Testis (tissue), 3 donors: Measurements from ENCODE around the gene ATRNL1. TPM values are rescaled to one million over a fixed set of nuclear protein-coding genes. Genes with fewer than 3 reads are reported as not detected.

Experiments used
- DNase-seq: peaks from one replicate; pipeline ENCODE4 v3.0.0-alpha.2; 2019
- H3K27ac ChIP-seq, 2 donors: fragments of 200-600 bp; sonication (generic); one replicate each; pipeline ENCODE4 v1.5.1; 2019
- H3K27me3 ChIP-seq: fragments of 200-600 bp; sonication (generic); one replicate; pipeline ENCODE4 v1.5.1; 2019
- H3K36me3 ChIP-seq: fragments of 200-600 bp; sonication (generic); one replicate; pipeline ENCODE4 v1.5.1; 2017; ENCODE audit warnings: low read depth; ENCODE audit errors: missing control alignments
- H3K4me1 ChIP-seq: fragments of 200-600 bp; sonication (generic); one replicate; pipeline ENCODE4 v1.5.1; 2019
- H3K4me3 ChIP-seq, 2 donors: fragments of 200-600 bp; sonication (generic); one replicate each; pipeline ENCODE4 v1.5.1; 2017 to 2019
- H3K9me3 ChIP-seq: fragments of 200-600 bp; sonication (generic); one replicate; pipeline ENCODE4 v1.5.1; 2017
- CTCF ChIP-seq, 3 experiments: fragments of 450-650 bp in 2 of 3; fragments of 200-600 bp in 1 of 3; sonication (generic) in 1 of 3; IDR thresholded peaks; one replicate each; pipeline ENCODE4 v1.5.1; 2016 to 2019; ENCODE audit warnings: antibody characterized with exemption in 3 of 3, mild to moderate bottlenecking in 2 of 3, moderate library complexity in 1 of 3
- POLR2A ChIP-seq: fragments of 450-650 bp; IDR thresholded peaks from one replicate; pipeline ENCODE4 v1.6.1; 2017; ENCODE audit warnings: antibody characterized with exemption, mild to moderate bottlenecking, moderate library complexity
- WGBS, 2 donors: methylation state at CpG; one replicate each; pipeline ENCODE4 v1.1.5; 2018; 5-methylcytosine and 5-hydroxymethylcytosine counted together
- intact Hi-C: fragments of 100-400 bp; cut with DNase I; formaldehyde crosslinking; loops from one replicate; pipeline ENCODE4 v1.15.1; 2023; ENCODE audit warnings: low total_unique reads
- polyA plus RNA-seq: library from polyadenylated mRNA; stranded (reverse); fragments of 350-450 nt; fragmentation: Illumina TruSeq; extraction: RNeasy Lipid Tissue Mini Kit (QIAGEN cat#74804); gene quantifications from one replicate; pipeline ENCODE4 v1.2.3, GENCODE V29; 2014; ENCODE audit warnings: low read depth, low replicate concordance; ENCODE audit not compliant: insufficient read depth
- total RNA-seq, 2 donors: library from RNA; depleted of rRNA; stranded (reverse); fragments of >200 nt; gene quantifications; one replicate each; pipeline ENCODE4 v1.2.3, GENCODE V29; 2016

The ATRNL1 gene
- total and polyA plus RNA-seq, 3 donors from 2014 or later = 32.4 to 61.3 (median 45.7) TPM

GRCh38 chr10:115436999-115437398 lies 343.8 kb downstream of the ATRNL1 start:
- intact Hi-C loops = no loop called here
- 74 to 85% methylated on average over 3 of the region's 3 CpGs for WGBS, 2 donors
- no peaks in the 10 kb centered on the region for H3K4me1 ChIP-seq
- TF ChIP-seq CTCF (IDR thresholded peaks at IDR 0.05) (no peak), POLR2A (no peak)
- DNase-seq = no peak
- H3K27ac ChIP-seq = no peak overlapping the region
- H3K36me3 ChIP-seq = no peaks in the 10 kb centered on the region
- H3K27me3 ChIP-seq = no peaks in the 10 kb centered on the region
- no peaks in the 10 kb centered on the region for H3K9me3 ChIP-seq
- no peak overlapping the region for H3K4me3 ChIP-seq

- no peak for DNase-seq
- Histone ChIP-seq H3K4me3 (no peak overlapping the region), H3K36me3 (no peaks in the 10 kb centered on the region), H3K27me3 (no peaks in the 10 kb centered on the region), H3K4me1 (no peaks in the 10 kb centered on the region), H3K27ac (no peak overlapping the region), H3K9me3 (no peaks in the 10 kb centered on the region)
- TF ChIP-seq CTCF (IDR thresholded peaks at IDR 0.05) = peak in 1 of 3 experiments; percentile 44
- no peak for TF ChIP-seq POLR2A
- intact Hi-C loops = no loop called here
- WGBS, 2 donors = 96% methylated on average over 2 of the region's 2 CpGs
Observed at GRCh38 chr10:115441907-115442545, 348.9 kb downstream of the ATRNL1 start.

- H3K27ac ChIP-seq = no peak overlapping the region
- H3K27me3 ChIP-seq = no peaks in the 10 kb centered on the region
- DNase-seq = no peak
- intact Hi-C loops = no loop called here
- TF ChIP-seq CTCF (IDR thresholded peaks at IDR 0.05) = no peak
- no peak for TF ChIP-seq POLR2A
- WGBS, 2 donors = 92 to 99% methylated on average over 5 of the region's 5 CpGs
- H3K4me1 ChIP-seq = no peaks in the 10 kb centered on the region
- no peak overlapping the region for H3K4me3 ChIP-seq
- no peaks in the 10 kb centered on the region for H3K36me3 ChIP-seq
- no peaks in the 10 kb centered on the region for H3K9me3 ChIP-seq
Observed at GRCh38 chr10:115456812-115457211, 363.6 kb downstream of the ATRNL1 start.

- intact Hi-C loops = no loop called here
- no peak for DNase-seq
- no peaks in the 10 kb centered on the region for H3K36me3 ChIP-seq
- TF ChIP-seq CTCF (IDR thresholded peaks at IDR 0.05) = no peak
- no peak for TF ChIP-seq POLR2A
- no peak overlapping the region for H3K4me3 ChIP-seq
- no peaks in the 10 kb centered on the region for H3K9me3 ChIP-seq
- no peaks in the 10 kb centered on the region for H3K4me1 ChIP-seq
- no peak overlapping the region for H3K27ac ChIP-seq
- WGBS, 2 donors = 89 to 93% methylated on average over 2 of the region's 2 CpGs
- H3K27me3 ChIP-seq = no peaks in the 10 kb centered on the region
Observed at GRCh38 chr10:115483294-115483693, 390.1 kb downstream of the ATRNL1 start.

- Histone ChIP-seq H3K4me1 (no peaks in the 10 kb centered on the region), H3K27me3 (no peaks in the 10 kb centered on the region), H3K36me3 (no peaks in the 10 kb centered on the region), H3K9me3 (no peaks in the 10 kb centered on the region), H3K27ac (no peak overlapping the region), H3K4me3 (no peak overlapping the region)
- intact Hi-C loops = no loop called here
- WGBS, 2 donors = 93 to 100% methylated on average over 3 to 10 of the region's 10 CpGs
- no peak for DNase-seq
- TF ChIP-seq POLR2A (no peak), CTCF (IDR thresholded peaks at IDR 0.05) (no peak)
Observed at GRCh38 chr10:115491526-115492140, 398.5 kb downstream of the ATRNL1 start.
